OCI-LY3 (cell line): Measurements from ENCODE around the gene COPZ2.
"Not testable (repeated sequence)": the region's sequence is repeated elsewhere in the genome, so short reads cannot be mapped to it uniquely, and the experiment has no call there.

Source experiments
- H2AFZ ChIP-seq: fragments of 200-600, 300-600 bp; shearing (Covaris generic); 2 replicates; pipeline ENCODE4 v1.6.0; 2014; ENCODE audit warnings: antibody characterized with exemption, low read depth, low read length
- H3K27ac ChIP-seq: fragments of 200-600, 300-600 bp; sonication (generic); 2 replicates; pipeline ENCODE4 v1.5.1; 2014; ENCODE audit warnings: mild to moderate bottlenecking, low read length, moderate library complexity, mixed read lengths
- H3K27me3 ChIP-seq: fragments of 200-600, 300-600 bp; sonication (generic); 2 replicates; pipeline ENCODE4 v1.6.1; 2014; ENCODE audit warnings: low read depth, low read length, mixed read lengths
- H3K36me3 ChIP-seq: fragments of 200-600, 300-600 bp; sonication (generic); replicated peaks from 2 replicates; pipeline ENCODE3; 2014; ENCODE audit warnings: low read depth, low read length, mixed read lengths
- H3K4me1 ChIP-seq: fragments of 300-600, 200-600 bp; sonication (generic); 2 replicates; pipeline ENCODE4 v1.6.1; 2014; ENCODE audit warnings: low read length, mixed read lengths
- H3K4me2 ChIP-seq: fragments of 200-600, 300-600 bp; sonication (generic); 2 replicates; pipeline ENCODE4 v1.6.1; 2014; ENCODE audit warnings: low read length, mixed read lengths
- H3K4me3 ChIP-seq: fragments of 300-600, 200-600 bp; sonication (generic); 2 replicates; pipeline ENCODE4 v1.5.1; 2014; ENCODE audit warnings: antibody characterized with exemption, mild to moderate bottlenecking, low read length, moderate library complexity
- H3K79me2 ChIP-seq: fragments of 300-600, 200-600 bp; shearing (Covaris generic); 2 replicates; pipeline ENCODE4 v1.6.1; 2014; ENCODE audit warnings: mild to moderate bottlenecking, low read length, mixed read lengths
- H3K9ac ChIP-seq: fragments of 300-600, 200-600 bp; shearing (Covaris generic); 2 replicates; pipeline ENCODE4 v1.6.0; 2014; ENCODE audit warnings: mild to moderate bottlenecking, low read length, moderate library complexity
- H3K9me3 ChIP-seq: fragments of 200-600, 300-600 bp; shearing (Covaris generic); 2 replicates; pipeline ENCODE4 v1.6.1; 2014; ENCODE audit warnings: low read length, mixed read lengths; ENCODE audit not compliant: insufficient read depth
- H4K20me1 ChIP-seq: fragments of 200-600, 300-600 bp; sonication (generic); 2 replicates; pipeline ENCODE4 v1.6.1; 2016; ENCODE audit warnings: low read length, mixed read lengths; ENCODE audit not compliant: insufficient read depth
- CTCF ChIP-seq: fragments of 200-600, 300-600 bp; sonication (generic); IDR thresholded peaks from 2 replicates; pipeline ENCODE4 v1.5.1; 2014; ENCODE audit warnings: antibody characterized with exemption, low read length, low read depth
- EZH2phosphoT487 ChIP-seq: fragments of 200-600 bp; shearing (Covaris generic); IDR thresholded peaks from 2 replicates; pipeline ENCODE4 v1.6.1; 2018; ENCODE audit warnings: antibody characterized with exemption, mixed run types, low read depth

COPZ2 gene

DNA sequence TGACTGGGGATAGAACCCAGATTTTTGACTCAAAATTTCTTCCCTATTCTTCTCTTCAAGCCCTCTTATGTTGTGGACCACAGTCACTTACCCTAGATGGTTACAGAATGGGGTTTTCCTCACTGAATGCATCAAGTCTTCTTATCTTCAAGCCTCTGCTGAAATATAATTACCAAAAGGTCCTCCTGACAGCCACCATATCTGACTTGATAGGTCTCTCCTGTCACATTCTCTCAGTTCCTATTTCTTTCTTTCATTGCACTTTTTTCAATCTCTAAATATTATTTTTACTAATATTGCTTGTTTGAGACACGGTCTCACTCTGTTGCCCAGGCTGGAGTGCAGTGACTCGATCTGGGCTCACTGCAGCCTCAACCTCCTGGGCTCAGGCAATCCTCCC is 1.1 kb upstream of the COPZ2 start:
- Histone ChIP-seq H3K4me3 (no peak overlapping the region), H3K9me3 (no peaks in the 10 kb centered on the region), H3K27me3 (no peaks in the 10 kb centered on the region), H3K36me3 (no peaks in the 10 kb centered on the region), H2AFZ (no peak overlapping the region), H3K4me1 (peaks cover 22% of the 10 kb centered on the region), H3K9ac (no peak overlapping the region), H3K27ac (no peak overlapping the region), H3K79me2 (no peaks in the 10 kb centered on the region), H3K4me2 (peak overlapping the region; percentile 100), H4K20me1 (no peaks in the 10 kb centered on the region)
- TF ChIP-seq CTCF = no peak
- TF ChIP-seq EZH2phosphoT487 = no peak

DNA sequence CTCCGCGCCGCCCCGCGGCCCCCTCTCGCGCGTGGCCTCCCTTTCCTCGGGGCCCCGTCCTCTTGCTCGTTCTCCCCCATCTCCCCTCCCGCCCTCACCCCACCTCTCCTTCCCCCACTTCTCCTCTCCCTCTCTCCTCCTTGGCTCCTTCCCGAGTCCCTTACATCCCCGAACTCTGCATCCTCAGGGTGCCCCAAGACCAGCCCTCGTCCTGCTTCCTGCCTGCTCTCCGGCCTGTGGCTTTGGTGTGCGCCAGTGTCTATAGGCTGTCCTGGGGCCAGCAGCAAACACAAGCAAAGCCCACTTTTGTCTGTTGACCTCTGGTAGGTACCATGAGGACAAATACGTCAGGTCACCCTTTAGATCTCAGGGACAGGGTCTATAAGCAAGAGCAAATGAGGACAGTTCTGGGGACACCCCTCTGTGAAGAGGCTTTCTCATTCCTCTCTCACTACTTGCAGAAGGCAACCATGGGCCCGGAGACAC is 284 bp upstream of the COPZ2 start:
- Histone ChIP-seq H4K20me1 (no peaks in the 10 kb centered on the region), H3K4me1 (peaks cover 22% of the 10 kb centered on the region), H3K4me3 (peak overlapping the region; percentile 86), H3K36me3 (no peaks in the 10 kb centered on the region), H3K9ac (peak overlapping the region; percentile 66), H3K27ac (no peak overlapping the region), H2AFZ (peak overlapping the region; percentile 96), H3K4me2 (peak overlapping the region; percentile 100), H3K79me2 (no peaks in the 10 kb centered on the region), H3K9me3 (no peaks in the 10 kb centered on the region), H3K27me3 (no peaks in the 10 kb centered on the region)
- TF ChIP-seq EZH2phosphoT487 (no peak), CTCF (no peak)

DNA sequence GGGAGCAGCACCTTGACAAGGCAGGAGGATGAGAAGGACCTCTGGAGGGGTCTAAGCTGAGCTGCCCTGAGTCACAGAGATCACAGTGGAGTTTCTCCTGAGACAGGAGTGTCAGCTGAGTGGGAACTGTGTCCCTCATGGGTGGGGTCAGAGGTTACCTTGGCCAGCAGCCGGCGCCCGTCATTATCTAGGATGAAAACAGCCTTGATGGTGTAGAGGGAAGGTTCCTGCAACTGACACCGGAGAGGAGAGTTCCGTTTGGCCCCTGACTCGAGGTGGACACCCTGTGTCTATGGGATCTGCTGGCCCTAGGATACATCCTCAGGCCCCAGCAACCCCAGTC is 933 bp downstream of the COPZ2 start:
- Histone ChIP-seq H3K9ac (peak overlapping the region; percentile 84; the same call in 1 of the 2 replicates), H3K4me1 (peaks cover 22% of the 10 kb centered on the region), H3K36me3 (no peaks in the 10 kb centered on the region), H3K27ac (no peak overlapping the region), H3K9me3 (no peaks in the 10 kb centered on the region), H3K79me2 (no peaks in the 10 kb centered on the region), H4K20me1 (no peaks in the 10 kb centered on the region), H3K4me3 (peak overlapping the region; percentile 86), H2AFZ (peak overlapping the region; percentile 92; the same call in 1 of the 2 replicates), H3K27me3 (no peaks in the 10 kb centered on the region), H3K4me2 (peak overlapping the region; percentile 98)
- TF ChIP-seq EZH2phosphoT487 (no peak), CTCF (no peak)

GRCh38 chr17:48034734-48035133 is 2.9 kb downstream of the COPZ2 start:
- not testable (repeated sequence) for H3K4me3 ChIP-seq, H4K20me1 ChIP-seq, H3K27ac ChIP-seq, H3K4me2 ChIP-seq, H2AFZ ChIP-seq, H3K27me3 ChIP-seq, H3K9ac ChIP-seq, H3K36me3 ChIP-seq, H3K9me3 ChIP-seq, H3K79me2 ChIP-seq
- peaks cover 22% of the 10 kb centered on the region for H3K4me1 ChIP-seq

- no peak overlapping the region for H3K9ac ChIP-seq
- H3K27me3 ChIP-seq = no peaks in the 10 kb centered on the region
- H3K9me3 ChIP-seq = no peaks in the 10 kb centered on the region
- TF ChIP-seq CTCF = no peak
- peaks cover 7% of the 10 kb centered on the region for H3K4me1 ChIP-seq
- no peaks in the 10 kb centered on the region for H4K20me1 ChIP-seq
- H2AFZ ChIP-seq = no peak overlapping the region
- H3K4me3 ChIP-seq = no peak overlapping the region
- no peaks in the 10 kb centered on the region for H3K79me2 ChIP-seq
- H3K4me2 ChIP-seq = no peak overlapping the region
- no peaks in the 10 kb centered on the region for H3K36me3 ChIP-seq
- no peak overlapping the region for H3K27ac ChIP-seq
Observed at GRCh38 chr17:48031966-48032365, 5.6 kb downstream of the COPZ2 start.
